ENCODE data around the gene GTF2F2.

DNA sequence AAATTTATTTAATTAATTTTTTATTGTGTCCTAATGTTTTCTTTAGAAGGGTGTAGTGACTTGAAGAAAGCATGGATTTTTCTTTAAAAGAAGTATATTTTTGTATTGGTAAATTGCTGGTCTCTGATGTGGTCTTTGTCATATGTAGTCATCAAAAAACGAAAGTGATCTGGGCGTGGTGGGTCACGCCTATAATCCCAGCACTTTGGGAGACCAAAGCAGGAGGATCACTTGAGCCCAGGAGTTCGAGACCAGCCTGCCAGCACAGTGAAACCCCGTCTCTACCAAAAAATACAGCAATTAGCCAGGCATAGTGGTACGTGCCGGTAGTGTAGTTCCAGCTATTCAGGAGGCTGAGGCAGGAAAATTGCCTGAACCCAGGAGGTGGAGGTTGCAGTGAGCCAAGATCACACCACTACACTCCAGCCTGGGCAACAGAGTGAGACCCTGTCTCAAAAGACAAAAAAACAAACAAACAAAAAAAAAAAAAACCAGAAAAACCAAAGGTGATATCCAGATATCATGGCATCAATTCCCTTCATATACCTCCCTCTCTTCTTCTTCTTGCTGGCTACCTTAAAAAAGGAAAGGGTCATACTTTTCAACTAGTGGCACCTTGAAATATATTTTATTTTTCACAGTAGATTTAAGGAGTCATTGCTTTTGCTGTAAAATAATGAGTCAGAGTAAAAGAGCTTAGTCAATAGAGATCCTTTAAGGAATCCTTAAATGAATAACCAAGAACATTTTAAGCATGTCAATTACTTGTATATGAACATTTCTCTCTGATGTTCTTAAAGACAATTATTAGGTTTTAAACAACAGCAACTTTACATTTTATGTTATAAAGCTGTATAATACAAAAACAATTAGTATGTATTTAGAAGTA is 60.6 kb downstream of the GTF2F2 start:
- TF ChIP-seq CTCF (conservative IDR thresholded peaks at IDR 0.05; ENCODE audit: low read length) (no peak), EZH2phosphoT487 (IDR thresholded peaks at IDR 0.05; ENCODE audit: borderline replicate concordance, low read depth, low read length) (no peak)
